Neural crest cell (in vitro differentiated cells): ENCODE results near the gene PDCD11. TPM values are rescaled to one million over a fixed set of nuclear protein-coding genes. Genes with fewer than 3 reads are reported as not detected.

Experiments
- DNase-seq: peaks from one replicate; pipeline ENCODE4 v3.0.0; 2021; ENCODE audit warnings: low read depth, mixed read lengths, low spot score
- H3K27ac Mint-ChIP-seq: one replicate; pipeline ENCODE4 v1.8.0; 2021; ENCODE audit warnings: mild to moderate bottlenecking, mixed read lengths; ENCODE audit not compliant: unreplicated experiment
- H3K27me3 Mint-ChIP-seq: 2 replicates; pipeline ENCODE4 v1.8.0; 2021; ENCODE audit warnings: low read depth, mild to moderate bottlenecking, mixed read lengths
- H3K36me3 Mint-ChIP-seq: 2 replicates; pipeline ENCODE4 v1.8.0; 2021; ENCODE audit warnings: low read depth, mild to moderate bottlenecking, mixed read lengths
- H3K4me1 Mint-ChIP-seq: 2 replicates; pipeline ENCODE4 v1.8.0; 2021; ENCODE audit warnings: mixed read lengths
- H3K4me3 Mint-ChIP-seq: one replicate; pipeline ENCODE4 v1.8.0; 2021; ENCODE audit warnings: mild to moderate bottlenecking, mixed read lengths
- H3K9me3 Mint-ChIP-seq: 2 replicates; pipeline ENCODE4 v1.8.0; 2021; ENCODE audit warnings: mixed read lengths
- CTCF ChIP-seq: fragments of 200-600 bp; sonication (generic); conservative IDR thresholded peaks from 2 replicates; pipeline ENCODE4 v1.5.0; 2021; ENCODE audit warnings: antibody characterized with exemption, mild to moderate bottlenecking
- total RNA-seq: library from RNA; stranded (reverse); gene quantifications from 2 replicates; pipeline ENCODE4 v1.2.1, GENCODE V29; 2021

The PDCD11 gene
- total RNA-seq, 1 donor from 2014 or later = 74.1 TPM

- no peak overlapping the region for H3K27ac Mint-ChIP-seq
- no peak for TF ChIP-seq CTCF
- DNase-seq = no peak
- no peaks in the 10 kb centered on the region for H3K36me3 Mint-ChIP-seq
- H3K4me3 Mint-ChIP-seq = no peak overlapping the region
- H3K9me3 Mint-ChIP-seq = no peaks in the 10 kb centered on the region
- no peaks in the 10 kb centered on the region for H3K4me1 Mint-ChIP-seq
- no peaks in the 10 kb centered on the region for H3K27me3 Mint-ChIP-seq
These were observed 59.7 kb downstream of the PDCD11 start for GRCh38 chr10:103456074-103456660.

DNA sequence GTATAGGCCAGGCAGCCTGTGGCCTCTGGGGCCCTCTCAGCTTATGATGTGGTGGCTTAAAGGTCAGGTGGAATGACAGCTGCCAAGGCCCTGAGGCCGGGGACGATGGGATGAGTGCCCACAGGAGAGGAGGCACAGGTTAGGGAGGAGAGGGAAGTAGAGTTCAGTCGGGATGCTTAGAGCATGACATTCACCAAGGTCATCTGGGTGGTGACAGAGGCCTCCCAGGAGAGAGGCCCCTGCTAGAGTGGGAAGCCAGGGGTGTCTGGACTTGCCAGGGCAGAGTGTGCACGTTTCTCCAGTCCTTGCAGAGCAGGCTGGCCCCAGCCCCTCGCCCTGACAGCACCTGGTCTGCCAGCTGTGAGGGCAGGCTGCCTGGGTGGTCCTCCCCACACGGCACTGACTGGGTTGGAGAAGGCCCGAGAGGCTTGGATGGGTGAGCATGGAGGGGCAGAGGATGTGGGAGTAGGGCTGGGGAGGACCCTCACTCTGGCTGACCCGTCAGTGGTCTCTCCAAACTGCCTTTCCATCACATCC, 60.8 kb downstream of the PDCD11 start:
- no peak for TF ChIP-seq CTCF
- DNase-seq = no peak
- no peak overlapping the region for H3K4me3 Mint-ChIP-seq
- no peaks in the 10 kb centered on the region for H3K27me3 Mint-ChIP-seq
- no peaks in the 10 kb centered on the region for H3K4me1 Mint-ChIP-seq
- H3K27ac Mint-ChIP-seq = no peak overlapping the region
- no peaks in the 10 kb centered on the region for H3K9me3 Mint-ChIP-seq
- H3K36me3 Mint-ChIP-seq = no peaks in the 10 kb centered on the region

GRCh38 chr10:103457896-103458583, 61.6 kb downstream of the PDCD11 start:
- H3K4me3 Mint-ChIP-seq = no peak overlapping the region
- no peak overlapping the region for H3K27ac Mint-ChIP-seq
- no peaks in the 10 kb centered on the region for H3K27me3 Mint-ChIP-seq
- H3K4me1 Mint-ChIP-seq = no peaks in the 10 kb centered on the region
- no peaks in the 10 kb centered on the region for H3K36me3 Mint-ChIP-seq
- no peak for TF ChIP-seq CTCF
- H3K9me3 Mint-ChIP-seq = no peaks in the 10 kb centered on the region
- no peak for DNase-seq

GRCh38 chr10:103458720-103459119, 62.3 kb downstream of the PDCD11 start, which contains the start of gene CALHM1:
Gene CALHM1 (minus strand): TSS chr10:103458900. CDS start chr10:103458751, 149 bp downstream.
- TF ChIP-seq CTCF = no peak
- no peaks in the 10 kb centered on the region for H3K36me3 Mint-ChIP-seq
- no peak within 1 kb of the TSS for H3K27ac Mint-ChIP-seq
- H3K27me3 Mint-ChIP-seq = no peaks in the 10 kb centered on the region
- no peak for DNase-seq
- no peak within 1 kb of the TSS for H3K4me3 Mint-ChIP-seq
- H3K4me1 Mint-ChIP-seq = no peaks in the 10 kb centered on the region
- H3K9me3 Mint-ChIP-seq = no peaks in the 10 kb centered on the region

- no peak for TF ChIP-seq CTCF
- H3K36me3 Mint-ChIP-seq = no peaks in the 10 kb centered on the region
- H3K9me3 Mint-ChIP-seq = no peaks in the 10 kb centered on the region
- DNase-seq = no peak
- H3K4me1 Mint-ChIP-seq = no peaks in the 10 kb centered on the region
- no peaks in the 10 kb centered on the region for H3K27me3 Mint-ChIP-seq
- H3K4me3 Mint-ChIP-seq = no peak overlapping the region
- H3K27ac Mint-ChIP-seq = no peak overlapping the region
These were observed 63.2 kb downstream of the PDCD11 start for GRCh38 chr10:103459615-103460014.
